GM12878 (cell line): ENCODE results near the gene RXFP1.

Source experiments
- NFIC ChIP-seq: IDR thresholded peaks from 2 replicates; pipeline ENCODE4 v1.6.1; 2012; ENCODE audit warnings: low read depth, mild to moderate bottlenecking, inconsistent platforms, low read length, moderate library complexity
- ZNF24 ChIP-seq: fragments of 450-650 bp; IDR thresholded peaks from 2 replicates; pipeline ENCODE4 v1.6.1; 2017; ENCODE audit warnings: antibody characterized with exemption, mild to moderate bottlenecking

- TF ChIP-seq NFIC, result no peak
- no peak for TF ChIP-seq ZNF24
These were observed 50.1 kb downstream of the RXFP1 start for GRCh38 chr4:158571736-158572135.
